HG02852 (cell line): ENCODE measurements around the gene FAM135A.
"Not testable (repeated sequence)": the region's sequence is repeated elsewhere in the genome, so short reads cannot be mapped to it uniquely, and the experiment has no call there.

Experiments used
- ATAC-seq: cut with Tn5 transposase; IDR thresholded peaks from one replicate; pipeline ENCODE4 v1.9.1; 2021; ENCODE audit warnings: mild to moderate bottlenecking, moderate library complexity; ENCODE audit not compliant: unreplicated experiment

Gene FAM135A

DNA sequence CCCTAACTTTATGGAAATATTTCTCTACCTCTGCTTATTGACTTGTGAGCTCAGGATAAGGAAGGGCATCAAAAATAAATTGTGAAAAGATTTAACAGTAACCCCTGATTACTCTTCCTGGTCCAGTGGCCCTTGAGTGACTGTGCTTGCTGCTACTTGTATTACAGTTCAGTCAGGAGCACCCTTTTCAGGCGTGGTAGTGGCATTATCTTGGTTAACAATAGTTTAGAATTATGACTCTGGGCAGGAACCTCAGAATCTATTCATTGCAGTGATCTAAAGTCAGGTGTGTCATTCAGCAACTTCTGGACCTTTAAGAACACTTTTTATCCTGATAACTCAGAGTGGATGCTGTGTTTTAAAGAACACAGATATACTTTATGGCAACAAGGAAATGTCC, 43.4 kb downstream of the FAM135A start:
- ATAC-seq, result no peak

- no peak for ATAC-seq
Observed at GRCh38 chr6:70459235-70459634, 45.9 kb downstream of the FAM135A start.

GRCh38 chr6:70459699-70460098, 46.4 kb downstream of the FAM135A start:
- not testable (repeated sequence) for ATAC-seq

- no peak for ATAC-seq
Observed at GRCh38 chr6:70470016-70470415, 56.7 kb downstream of the FAM135A start.

- not testable (repeated sequence) for ATAC-seq
Observed at GRCh38 chr6:70470510-70470909, 57.2 kb downstream of the FAM135A start.

GRCh38 chr6:70474751-70475150, 61.4 kb downstream of the FAM135A start:
- no peak for ATAC-seq

DNA sequence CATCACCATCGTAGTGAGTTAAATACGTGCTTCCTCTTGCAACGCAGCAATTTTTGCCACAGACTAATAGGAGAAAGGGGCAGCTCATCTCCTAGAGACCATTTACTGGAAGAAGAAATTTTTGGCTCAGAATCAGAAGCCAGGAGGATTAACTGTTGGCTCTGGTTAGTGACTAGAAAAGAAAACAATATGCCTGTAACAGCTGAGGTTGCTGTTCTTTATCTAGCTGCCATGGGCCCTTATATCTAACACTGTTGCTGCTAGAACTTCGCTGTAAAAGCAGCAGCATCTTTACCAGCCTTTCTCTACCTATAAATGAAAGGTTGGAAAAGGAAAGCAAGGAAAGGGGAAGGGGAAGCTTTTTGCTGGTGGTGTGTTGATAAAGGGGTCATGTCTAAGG, 65.9 kb downstream of the FAM135A start:
- ATAC-seq, result no peak

GRCh38 chr6:70486638-70487037, 73.3 kb downstream of the FAM135A start:
- ATAC-seq, result not testable (repeated sequence)

GRCh38 chr6:70489364-70489763, 76.1 kb downstream of the FAM135A start:
- ATAC-seq, result no peak

GRCh38 chr6:70494833-70495232, 81.5 kb downstream of the FAM135A start:
- no peak for ATAC-seq

DNA sequence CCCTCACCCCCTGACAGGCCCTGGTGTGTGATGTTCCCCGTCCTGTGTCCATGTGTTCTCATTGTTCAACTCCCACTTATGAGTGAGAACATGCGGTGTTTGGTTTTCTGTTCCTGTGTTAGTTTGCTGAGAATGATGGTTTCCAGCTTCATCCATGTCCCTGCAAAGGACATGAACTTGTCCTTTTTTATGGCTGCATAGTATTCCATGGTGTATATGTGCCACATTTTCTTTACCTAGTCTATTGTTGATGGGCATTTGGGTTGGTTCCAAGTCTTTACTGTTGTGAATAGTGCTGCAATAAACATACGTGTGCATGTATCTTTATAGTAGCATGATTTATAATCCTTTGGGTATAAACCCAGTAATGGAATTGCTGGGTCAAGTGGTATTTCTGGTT, 82.5 kb downstream of the FAM135A start:
- not testable (repeated sequence) for ATAC-seq

DNA sequence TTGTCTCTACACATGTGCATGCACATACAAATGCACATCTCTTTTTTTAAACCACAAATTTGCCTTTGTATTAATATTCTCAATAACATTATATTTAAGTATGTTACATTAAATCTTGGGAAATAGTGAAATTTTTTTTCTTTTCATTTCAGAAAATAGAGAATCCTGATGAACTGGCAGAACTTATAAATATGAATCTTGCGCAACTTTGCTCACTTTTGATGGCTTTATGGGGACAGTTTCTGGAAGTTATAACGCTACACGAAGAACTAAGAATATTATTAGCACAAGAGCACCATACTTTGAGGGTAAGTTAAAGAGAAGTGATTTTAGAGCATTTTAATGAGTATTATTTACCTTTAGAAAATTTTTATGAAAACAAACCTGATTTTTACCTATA, 89.2 kb downstream of the FAM135A start:
- ATAC-seq, result no peak

DNA sequence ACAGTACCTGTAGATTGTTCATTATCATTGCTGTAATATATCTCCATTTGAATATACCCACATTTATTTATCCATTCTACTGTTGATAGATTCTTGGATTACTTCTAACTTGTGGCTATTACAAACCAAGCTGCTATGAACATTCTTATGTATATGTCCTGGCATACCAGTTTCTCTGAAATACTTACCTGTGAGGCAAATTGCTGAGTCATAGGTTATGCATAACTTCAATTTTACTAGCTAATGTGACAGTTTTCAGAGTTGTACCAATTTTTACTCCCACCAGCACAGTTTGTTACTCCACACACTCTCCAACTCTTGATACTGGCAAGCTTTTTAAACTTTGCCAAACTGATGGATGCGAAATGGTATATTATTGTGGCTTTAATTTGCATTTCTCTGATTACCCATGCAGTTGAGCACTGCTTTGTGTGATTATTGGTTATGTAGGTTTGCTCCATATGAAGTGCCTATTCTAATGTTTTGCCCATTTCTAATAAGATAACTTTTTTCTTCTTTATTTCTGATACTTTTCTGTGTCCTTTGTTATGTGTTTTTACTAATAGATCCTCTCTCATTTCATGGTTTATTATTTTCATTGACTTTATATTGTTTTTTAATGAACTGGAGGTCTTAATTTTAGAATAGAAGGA, 90.6 kb downstream of the FAM135A start:
- no peak for ATAC-seq

DNA sequence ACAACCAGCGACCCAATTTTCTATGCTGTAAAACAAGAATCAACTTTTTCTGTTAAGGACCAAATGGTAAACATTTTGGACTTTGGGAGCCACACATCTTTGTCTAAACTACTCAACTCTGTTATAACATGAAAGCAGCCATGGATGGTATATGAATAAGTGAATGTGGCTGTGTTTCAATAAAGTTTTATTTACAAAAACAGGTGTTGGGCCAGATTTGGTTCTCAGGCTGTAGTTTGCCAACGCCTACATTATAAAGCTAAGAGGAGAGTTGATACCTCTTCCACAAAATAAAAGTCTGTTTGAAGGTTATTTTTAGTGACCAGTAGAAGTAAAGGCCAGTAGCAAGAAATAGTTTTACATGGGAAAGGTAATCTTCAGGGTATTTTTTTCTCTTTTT, 93.0 kb downstream of the FAM135A start:
- no peak for ATAC-seq

GRCh38 chr6:70507161-70507560, 93.9 kb downstream of the FAM135A start:
- no peak for ATAC-seq

- ATAC-seq, result no peak
Observed at GRCh38 chr6:70508953-70509352, 95.6 kb downstream of the FAM135A start.

- no peak for ATAC-seq
Observed at GRCh38 chr6:70510600-70510999, 97.3 kb downstream of the FAM135A start.

GRCh38 chr6:70518723-70519122, 105.4 kb downstream of the FAM135A start:
- ATAC-seq, result no peak

GRCh38 chr6:70520575-70520974, 107.3 kb downstream of the FAM135A start:
- no peak for ATAC-seq

DNA sequence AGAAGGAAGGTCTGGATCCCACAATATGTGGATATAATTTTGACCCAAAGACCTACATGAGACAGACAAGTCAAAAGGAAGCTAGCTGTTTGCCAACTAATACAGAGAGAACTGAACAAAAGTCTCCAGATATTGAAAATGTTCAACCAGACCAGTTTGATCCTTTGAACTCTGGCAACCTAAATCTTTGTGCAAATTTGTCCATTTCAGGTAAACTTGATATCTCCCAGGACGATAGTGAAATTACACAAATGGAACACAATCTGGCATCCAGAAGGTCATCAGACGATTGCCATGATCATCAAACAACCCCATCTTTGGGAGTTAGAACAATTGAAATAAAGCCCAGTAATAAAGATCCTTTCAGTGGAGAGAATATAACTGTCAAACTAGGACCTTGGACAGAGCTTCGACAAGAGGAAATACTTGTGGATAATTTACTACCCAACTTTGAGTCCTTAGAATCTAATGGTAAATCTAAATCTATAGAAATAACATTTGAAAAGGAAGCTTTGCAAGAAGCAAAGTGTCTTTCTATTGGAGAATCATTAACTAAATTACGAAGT, 111.5 kb downstream of the FAM135A start:
- ATAC-seq, result no peak

DNA sequence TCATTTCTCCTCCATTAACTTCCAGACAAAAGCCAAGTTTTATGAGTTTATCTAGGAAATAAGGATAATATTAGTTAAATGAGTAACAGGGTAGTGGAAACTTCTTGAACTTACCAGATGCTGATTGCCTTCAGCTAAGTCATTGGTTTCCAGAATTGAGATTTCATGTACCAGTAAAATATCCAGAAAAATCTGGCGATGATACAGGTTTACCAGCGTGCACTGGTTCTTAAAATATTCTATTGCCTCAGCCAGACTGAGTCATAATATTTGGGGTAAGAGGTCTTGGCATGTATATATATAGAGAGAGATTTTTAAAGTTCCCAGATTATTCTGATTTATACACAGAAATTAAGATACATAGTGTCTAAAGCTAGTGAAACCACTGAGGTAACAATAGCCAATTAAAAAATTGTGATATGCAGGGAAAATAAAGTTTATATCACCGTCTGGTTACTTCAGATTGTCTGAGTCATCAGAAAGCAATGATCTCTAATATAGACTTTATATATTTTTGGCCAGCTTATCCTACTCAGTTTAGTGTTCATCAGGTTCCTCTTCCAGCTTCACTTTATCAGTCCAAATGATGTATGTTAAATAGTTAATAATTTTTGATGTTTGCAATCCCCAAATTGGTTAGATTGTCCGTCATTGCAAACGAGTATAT, 113.9 kb downstream of the FAM135A start:
- ATAC-seq, result no peak

- no peak for ATAC-seq
Observed at GRCh38 chr6:70530023-70530422, 116.7 kb downstream of the FAM135A start.
